Keratinocyte (primary cell): ENCODE data around the gene IL1B.

Source experiments
- EZH2 ChIP-seq: IDR thresholded peaks from one replicate; pipeline ENCODE4 v1.6.1; 2012; ENCODE audit warnings: inconsistent platforms, mild to moderate bottlenecking, low read length, moderate library complexity
- TF ChIP-seq, protein P1 (sequence below), 3 experiments: IDR thresholded peaks in 1 of 3; conservative IDR thresholded peaks in 1 of 3; optimal IDR thresholded peaks in 1 of 3; 2 replicates in 2 of 3; 3 replicates in 1 of 3; pipeline versions ENCODE3 to v1.5.1; 2011; ENCODE audit warnings: low read length in 3 of 3, mild to moderate bottlenecking in 3 of 3, moderate library complexity in 2 of 3, control low read depth in 1 of 3, inconsistent platforms in 1 of 3; ENCODE audit not compliant: insufficient read depth in 2 of 3; ENCODE audit errors: extremely low read depth in 1 of 3

DNA sequence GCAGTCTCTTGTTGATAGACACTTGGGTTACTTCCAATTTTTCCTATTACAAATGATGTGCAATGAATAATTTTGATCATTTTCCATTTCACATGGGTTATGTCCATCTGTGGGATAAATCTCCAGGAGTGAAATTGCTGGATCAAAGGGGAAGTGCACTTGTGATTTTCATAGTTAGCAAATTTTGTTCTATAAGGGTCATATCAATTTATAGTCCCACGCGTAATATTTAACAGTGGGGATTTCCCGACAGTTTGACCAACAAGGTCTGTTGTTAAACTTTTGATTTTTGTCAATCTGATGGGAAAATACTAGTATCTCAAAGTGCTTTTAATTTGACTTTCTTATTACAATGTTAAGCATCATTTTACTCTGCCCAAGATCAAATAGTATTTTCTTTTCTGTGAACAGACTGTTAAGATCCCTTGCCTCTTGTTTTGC is 8.3 kb downstream of the IL1B start:
- TF ChIP-seq, protein P1, sequence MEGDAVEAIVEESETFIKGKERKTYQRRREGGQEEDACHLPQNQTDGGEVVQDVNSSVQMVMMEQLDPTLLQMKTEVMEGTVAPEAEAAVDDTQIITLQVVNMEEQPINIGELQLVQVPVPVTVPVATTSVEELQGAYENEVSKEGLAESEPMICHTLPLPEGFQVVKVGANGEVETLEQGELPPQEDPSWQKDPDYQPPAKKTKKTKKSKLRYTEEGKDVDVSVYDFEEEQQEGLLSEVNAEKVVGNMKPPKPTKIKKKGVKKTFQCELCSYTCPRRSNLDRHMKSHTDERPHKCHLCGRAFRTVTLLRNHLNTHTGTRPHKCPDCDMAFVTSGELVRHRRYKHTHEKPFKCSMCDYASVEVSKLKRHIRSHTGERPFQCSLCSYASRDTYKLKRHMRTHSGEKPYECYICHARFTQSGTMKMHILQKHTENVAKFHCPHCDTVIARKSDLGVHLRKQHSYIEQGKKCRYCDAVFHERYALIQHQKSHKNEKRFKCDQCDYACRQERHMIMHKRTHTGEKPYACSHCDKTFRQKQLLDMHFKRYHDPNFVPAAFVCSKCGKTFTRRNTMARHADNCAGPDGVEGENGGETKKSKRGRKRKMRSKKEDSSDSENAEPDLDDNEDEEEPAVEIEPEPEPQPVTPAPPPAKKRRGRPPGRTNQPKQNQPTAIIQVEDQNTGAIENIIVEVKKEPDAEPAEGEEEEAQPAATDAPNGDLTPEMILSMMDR (optimal IDR thresholded peaks at IDR 0.05 in 1 of 3, IDR thresholded peaks at IDR 0.05 in 1 of 3, conservative IDR thresholded peaks at IDR 0.05 in 1 of 3; ENCODE audit: extremely low read depth in 1 of 3, insufficient read depth in 2 of 3, low read length in 3 of 3): no peak
- no peak for TF ChIP-seq EZH2
